Measurements from ENCODE around the gene MAML2.

Gene MAML2

GRCh38 chr11:96054870-96055705 is 287.9 kb downstream of the MAML2 start:
- DNase-seq, result no peak

DNA sequence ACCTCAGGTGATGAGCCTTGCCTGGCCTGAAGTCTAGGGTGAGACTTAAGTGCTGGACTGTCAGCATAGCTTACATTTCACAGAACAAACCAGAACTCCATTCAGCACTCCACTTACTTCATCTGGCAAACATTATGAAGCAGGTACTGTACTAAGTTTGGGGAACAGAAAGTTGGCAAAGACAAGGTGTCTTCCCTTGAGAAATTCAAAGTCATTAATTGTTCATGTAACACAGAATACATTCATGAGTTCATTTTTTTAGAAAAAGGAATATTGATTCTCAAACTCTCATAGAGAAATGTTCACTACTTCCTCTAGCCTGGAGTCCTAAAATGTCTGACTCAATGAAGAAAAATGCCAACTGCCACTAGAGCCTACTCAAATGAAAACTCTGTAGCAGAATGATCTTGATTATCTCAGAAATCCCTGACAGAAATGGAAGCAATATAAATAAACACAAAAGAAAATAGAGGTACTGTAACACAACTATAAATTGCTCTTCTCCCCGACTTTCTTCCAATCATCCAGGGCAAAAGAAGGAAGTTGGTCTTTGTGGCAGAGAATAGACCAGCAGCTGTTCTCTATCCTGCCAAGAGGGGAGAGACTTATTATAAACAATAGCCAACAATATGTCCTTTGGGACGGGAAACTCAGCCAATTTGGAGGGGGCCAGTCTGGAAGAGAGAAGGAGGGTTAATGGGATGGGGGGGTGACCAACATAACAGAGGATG is 289.9 kb downstream of the MAML2 start:
- no peak for DNase-seq

GRCh38 chr11:96051820-96052219 is 291.2 kb downstream of the MAML2 start:
- no peak for DNase-seq

DNA sequence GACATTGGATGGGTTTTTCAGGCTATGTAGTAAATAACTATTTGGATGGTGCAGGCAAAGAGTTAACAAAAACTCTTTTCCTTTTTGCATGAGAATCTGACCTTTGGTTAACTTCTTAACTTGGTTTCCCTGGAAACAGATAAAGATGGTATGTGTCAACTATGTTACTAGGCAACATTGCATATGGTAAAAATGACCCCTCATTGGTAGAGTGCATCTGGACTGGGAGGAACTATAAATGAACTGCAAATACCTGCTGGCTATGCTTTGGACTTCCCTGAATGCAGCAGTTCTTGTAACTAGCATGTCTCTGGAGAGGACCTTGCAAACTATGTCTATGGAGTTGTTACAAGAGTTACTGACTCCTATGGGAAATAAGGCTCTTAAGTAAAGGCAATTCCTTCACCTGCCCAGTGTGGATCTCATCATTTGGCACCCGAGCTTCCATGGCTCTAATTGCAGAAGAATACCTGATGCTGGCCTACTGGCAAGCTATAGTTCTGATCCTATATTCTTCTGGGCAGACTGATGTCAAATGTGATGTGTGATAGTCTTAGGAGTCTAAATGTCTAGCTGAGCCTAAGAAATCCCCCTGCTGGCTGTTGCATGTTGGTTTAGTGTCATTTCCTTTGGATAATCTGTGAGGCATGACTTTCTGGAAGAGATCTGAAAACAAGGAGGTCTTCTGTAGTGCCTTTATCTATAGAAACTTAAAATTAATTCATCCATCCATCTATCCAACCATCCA is 292.4 kb downstream of the MAML2 start:
- no peak for DNase-seq

DNA sequence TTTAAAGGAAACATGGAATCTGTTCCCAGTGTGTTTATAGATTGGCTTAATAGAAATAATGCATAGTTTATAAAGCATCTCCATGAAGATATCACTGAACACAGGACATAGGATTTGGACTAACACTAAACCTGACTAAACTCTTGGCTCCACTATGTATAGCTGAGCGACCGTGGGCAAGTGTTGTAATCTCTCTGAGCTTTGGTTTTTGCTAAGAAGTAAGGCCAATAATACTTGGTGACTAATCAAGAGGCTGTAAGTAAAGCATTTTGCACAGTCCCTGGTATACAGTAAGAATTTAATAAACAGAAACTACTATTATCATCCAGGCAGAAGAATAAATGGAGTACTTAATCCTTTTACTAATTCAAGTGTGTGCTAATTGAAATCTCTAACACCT is 293.6 kb downstream of the MAML2 start:
- no peak for DNase-seq

- DNase-seq, result no peak
These were observed 297.2 kb downstream of the MAML2 start for GRCh38 chr11:96045622-96046456.

DNA sequence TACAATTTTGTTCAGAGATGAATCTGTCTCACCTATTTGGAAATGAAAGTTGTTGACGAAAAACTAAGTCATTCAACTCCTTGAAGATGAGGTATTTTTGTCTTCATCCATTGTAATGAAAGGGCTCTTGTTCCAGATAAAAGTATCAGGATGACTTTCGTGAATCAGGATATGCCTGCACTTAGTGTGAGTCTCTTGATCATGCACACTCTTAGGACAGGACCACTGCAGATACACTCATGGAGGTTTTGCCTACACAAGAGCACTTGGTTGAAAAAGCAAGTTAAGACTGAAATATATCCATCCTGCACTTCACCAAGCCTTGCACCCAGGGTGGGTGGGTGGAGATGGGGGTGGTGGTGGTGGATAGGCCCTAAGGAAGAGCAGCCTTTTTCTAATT is 298.2 kb downstream of the MAML2 start:
- DNase-seq, result no peak

GRCh38 chr11:96044311-96044710 is 298.7 kb downstream of the MAML2 start:
- DNase-seq, result no peak

- no peak for DNase-seq
These were observed 299.7 kb downstream of the MAML2 start for GRCh38 chr11:96043291-96043690.

DNA sequence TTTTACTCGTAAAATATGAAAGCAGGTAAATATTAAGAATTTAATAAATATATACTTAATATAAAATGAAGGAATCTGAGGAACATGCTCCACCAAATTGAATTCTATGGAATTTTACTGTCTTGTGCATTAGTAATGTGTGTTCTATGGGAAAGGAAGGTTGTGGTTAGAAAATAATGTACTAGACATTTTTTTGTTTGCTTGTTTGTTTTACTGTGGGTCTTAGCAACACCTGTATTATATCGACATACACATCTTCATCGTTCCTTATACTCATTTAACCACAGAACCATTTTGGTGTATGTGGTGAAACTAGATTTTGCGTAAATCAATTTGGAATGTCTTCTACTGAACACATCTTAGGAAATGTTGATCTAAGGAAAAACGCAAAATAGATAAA is 304.9 kb downstream of the MAML2 start:
- no peak for DNase-seq

GRCh38 chr11:96037405-96037949 is 305.5 kb downstream of the MAML2 start:
- DNase-seq, result no peak

DNA sequence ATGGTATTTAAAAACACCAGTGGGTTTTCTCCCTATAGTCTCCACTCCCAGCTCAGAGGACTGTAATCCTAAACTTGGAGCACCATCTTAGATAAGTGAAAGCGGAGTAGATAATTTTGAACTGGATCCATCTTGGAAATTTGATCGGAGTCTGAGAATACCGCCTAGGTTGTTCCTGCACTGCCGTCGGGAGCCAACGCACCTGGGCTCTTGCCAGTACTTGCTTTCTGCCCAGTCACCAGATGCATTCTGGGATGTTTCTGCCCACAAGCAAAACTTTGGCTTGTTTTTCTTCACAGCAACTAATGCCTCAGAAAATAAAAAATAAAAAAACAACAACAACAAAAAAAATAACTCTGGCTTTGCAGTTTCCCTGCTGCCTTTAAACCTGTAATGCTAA is 306.1 kb downstream of the MAML2 start:
- no peak for DNase-seq

GRCh38 chr11:96035740-96036078 is 307.3 kb downstream of the MAML2 start:
- DNase-seq, result no peak

- DNase-seq, result no peak
These were observed 307.8 kb downstream of the MAML2 start for GRCh38 chr11:96035031-96035739.

GRCh38 chr11:96033599-96033998 is 309.4 kb downstream of the MAML2 start:
- no peak for DNase-seq

DNA sequence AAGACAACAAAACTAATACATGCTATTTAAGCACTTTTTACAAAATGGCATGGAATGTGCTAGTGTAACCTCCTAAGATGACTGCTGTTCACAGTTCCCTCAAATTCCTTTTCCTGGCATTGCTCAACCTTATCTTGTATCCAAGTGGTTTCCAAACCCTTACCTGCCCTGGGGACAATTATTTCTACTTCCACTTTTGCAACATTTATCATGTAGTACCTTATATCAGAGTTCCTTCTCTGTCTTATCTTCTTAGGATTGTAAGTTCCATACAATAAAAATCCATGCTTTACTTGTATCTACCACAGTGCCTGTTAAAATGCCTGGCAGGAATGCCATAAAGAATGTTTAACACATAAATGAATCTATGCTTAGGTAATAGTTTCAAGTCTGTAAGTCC is 309.9 kb downstream of the MAML2 start:
- no peak for DNase-seq

- DNase-seq, result no peak
These were observed 314.2 kb downstream of the MAML2 start for GRCh38 chr11:96028746-96029145.

DNA sequence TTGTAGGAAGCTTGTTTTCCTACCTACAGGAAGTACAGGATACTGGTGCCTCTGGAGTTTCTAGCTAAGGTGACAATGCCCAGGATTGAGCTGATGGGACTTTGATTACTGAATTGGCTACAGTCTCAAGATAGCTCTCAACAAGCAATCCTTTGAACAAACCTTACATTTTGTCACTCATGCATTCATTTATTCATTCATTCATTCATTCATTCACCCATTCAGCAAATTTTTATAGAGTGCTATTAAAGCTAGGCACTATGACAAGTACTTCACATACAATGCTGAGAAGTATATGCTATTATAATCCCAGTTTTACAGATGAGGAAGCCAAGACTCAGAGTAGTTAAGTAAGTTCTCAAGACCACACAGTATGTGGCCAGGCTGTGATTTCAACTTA is 316.0 kb downstream of the MAML2 start:
- DNase-seq, result no peak

GRCh38 chr11:96026310-96026709 is 316.7 kb downstream of the MAML2 start:
- DNase-seq, result no peak

DNA sequence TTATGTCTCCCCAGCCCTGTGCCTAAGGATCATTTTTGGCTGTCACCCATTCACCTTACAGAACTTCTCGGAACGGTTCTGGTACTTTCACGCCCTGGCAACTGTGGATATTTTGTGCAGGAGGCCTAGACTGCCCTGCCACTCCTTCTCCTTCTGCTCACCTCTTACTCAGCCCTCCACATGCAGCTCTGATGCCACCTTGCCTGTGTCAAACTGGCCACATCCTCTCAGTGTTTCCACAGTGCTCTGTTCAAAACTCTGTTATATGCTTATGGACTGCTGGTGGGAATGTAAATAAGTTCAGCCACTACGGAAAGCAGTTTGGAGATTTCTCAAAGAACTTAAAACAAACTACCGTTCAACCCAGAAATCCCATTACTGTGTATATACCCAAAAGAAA is 318.3 kb downstream of the MAML2 start:
- DNase-seq, result no peak

- no peak for DNase-seq
These were observed 319.7 kb downstream of the MAML2 start for GRCh38 chr11:96023275-96023674.

Data from 8988T (cell line).